Measurements from ENCODE around the gene ZNF555. TPM values are rescaled to one million over a fixed set of nuclear protein-coding genes. Genes with fewer than 3 reads are reported as not detected.
"Not testable (repeated sequence)": the region's sequence is repeated elsewhere in the genome, so short reads cannot be mapped to it uniquely, and the experiment has no call there.

The ZNF555 gene
- total RNA-seq (10 to 100 TPM; 11.0 to 11.5 TPM), polyA plus RNA-seq (1 to 10 TPM; 2.2 to 5.1 TPM)

DNA sequence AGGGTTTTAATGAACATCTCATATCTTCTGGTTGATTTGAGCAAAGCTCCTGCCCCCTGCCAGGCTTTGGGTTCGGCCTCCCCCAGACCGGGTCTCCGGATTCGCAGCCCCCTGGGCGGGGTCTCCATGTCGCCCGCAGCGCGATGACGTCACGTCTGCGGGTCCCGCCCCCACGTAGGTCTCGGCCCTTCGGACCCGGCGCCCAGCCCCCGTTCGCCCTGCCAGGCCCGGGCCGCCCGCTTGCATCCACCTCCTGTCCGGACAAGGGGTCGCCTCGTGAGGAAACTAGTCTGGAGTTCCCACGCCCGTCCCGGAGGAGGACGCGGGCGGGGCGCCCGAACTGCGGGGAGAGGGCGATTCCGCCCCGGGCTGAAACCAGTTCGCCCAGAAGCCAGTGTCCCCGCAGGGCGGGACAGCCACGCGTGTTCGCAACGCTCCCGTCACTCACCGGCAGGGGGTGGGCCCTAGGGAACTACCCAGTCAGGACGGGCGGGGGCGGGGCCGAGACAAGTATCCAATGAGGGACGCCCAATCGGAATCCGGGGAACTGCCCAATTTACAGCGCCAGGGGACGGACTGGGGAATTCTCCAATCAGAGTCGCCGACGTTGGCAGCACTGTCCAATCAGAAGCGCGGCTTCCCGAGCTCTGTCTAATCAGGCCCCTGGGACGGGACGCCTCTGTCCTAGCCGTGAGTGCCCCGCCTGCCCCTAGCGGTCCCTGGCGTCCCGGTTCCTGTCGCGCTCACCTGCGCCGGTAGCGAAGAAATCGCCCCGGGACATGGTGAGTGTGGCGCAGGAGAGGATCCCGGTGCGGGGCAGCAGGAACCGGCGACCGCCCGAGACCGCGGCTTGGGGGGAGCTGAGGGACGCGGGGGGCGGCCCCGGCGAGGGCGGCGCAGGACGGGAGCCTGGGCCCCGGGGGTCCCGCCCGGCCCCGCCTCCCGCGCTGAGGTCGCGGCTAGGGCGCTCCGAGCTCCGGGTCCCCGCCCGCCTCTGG is at the start of gene ZNF555:
Gene ZNF555, plus strand, starts transcription at position 682 of the 998 bp plus-strand sequence. Its CDS starts 98 bp downstream, at position 780.
- H3K4me3 ChIP-seq (ENCODE audit: low read length in 2 of 2): peak within 1 kb of the TSS; percentile 69 to 76
- Mint-ChIP-seq H3K27me3 (no peaks in the 10 kb centered on the region), H3K36me3 (peaks cover 22 to 23% of the 10 kb centered on the region in 2 donors), H3K9me3 (peaks cover 3 to 28% (median 14%) of the 10 kb centered on the region in 8 donors), H3K27ac (peak within 1 kb of the TSS; percentile 81 to 93 (median 92)), H3K4me3 (peak within 1 kb of the TSS; percentile 90 to 99 (median 92)), H3K4me1 (peaks cover 7 to 32% (median 17%) of the 10 kb centered on the region in 4 donors)
- H3K27ac ChIP-seq (ENCODE audit: low read depth, low read length): peak within 1 kb of the TSS; percentile 66
- peak; percentile 96 to 99 (median 98) for DNase-seq
- no peaks in the 10 kb centered on the region for H3K27me3 ChIP-seq (ENCODE audit: insufficient read depth, low read length)
- intact Hi-C loops (cut with micrococcal nuclease): loop anchor here (1.0 kb wide), 3 partner anchors 22 to 101 kb away; partner anchors contain the start of genes SLC39A3, ZNF554 and ZNF57
- H3K4me1 ChIP-seq (ENCODE audit: insufficient read depth, low read length): peaks cover 17% of the 10 kb centered on the region
- CTCF ChIA-PET (ENCODE audit: partially characterized antibody): interaction anchor here (0.5 to 1.6 kb wide), 9 partner anchors 10 to 263 kb away, joined by 3 to 6 read pairs (median 4); no protein-coding TSS in a partner anchor
- H3K9me3 ChIP-seq (ENCODE audit: control insufficient read depth in 1 of 2, low read length in 2 of 2): no peaks in the 10 kb centered on the region
- H3K36me3 ChIP-seq (ENCODE audit: insufficient read depth, low read length): no peaks in the 10 kb centered on the region
- POLR2A ChIA-PET (ENCODE audit: partially characterized antibody): interaction anchor here (0.7 to 1.6 kb wide), 12 partner anchors 16 to 1406 kb away, joined by 3 to 9 read pairs (median 3); partner anchors contain the start of genes GADD45B, THOP1, TLE6 and UQCR11

DNA sequence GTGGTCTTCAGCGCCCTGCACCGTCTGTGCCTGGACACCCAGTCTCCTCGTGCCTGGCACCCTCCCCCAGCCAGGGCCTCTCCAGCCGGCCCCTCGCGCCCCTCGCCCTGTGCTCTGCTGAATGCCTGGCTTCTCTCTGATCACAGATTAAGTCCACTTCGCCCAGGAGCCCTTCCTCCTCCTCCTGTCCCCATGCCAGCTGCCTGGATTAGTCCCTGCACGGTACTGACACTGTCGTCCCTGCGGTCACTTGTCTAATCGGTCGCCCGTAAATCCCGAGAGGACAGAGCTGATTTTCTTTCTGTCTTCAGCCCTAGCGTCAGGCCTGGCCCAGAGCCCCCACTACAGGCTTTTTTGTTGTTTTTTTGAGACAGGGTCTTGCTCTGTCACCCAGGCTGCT is 49.4 kb upstream of the ZNF555 start:
- intact Hi-C loops (cut with micrococcal nuclease): no loop called here
- Mint-ChIP-seq H3K4me1 (peaks cover 0 to 13% (median 6%) of the 10 kb centered on the region in 4 donors), H3K9me3 (no peaks in the 10 kb centered on the region), H3K4me3 (no peak overlapping the region), H3K36me3 (peaks cover 8 to 14% of the 10 kb centered on the region in 2 donors), H3K27ac (peak overlapping the region in 2 of 7 donors; percentile 23 to 48), H3K27me3 (no peaks in the 10 kb centered on the region)
- POLR2A ChIA-PET (ENCODE audit: partially characterized antibody): no interaction called here
- Histone ChIP-seq H3K36me3 (ENCODE audit: insufficient read depth, low read length) (peaks cover 3% of the 10 kb centered on the region), H3K4me1 (ENCODE audit: insufficient read depth, low read length) (no peaks in the 10 kb centered on the region), H3K9me3 (ENCODE audit: control insufficient read depth in 1 of 2, low read length in 2 of 2) (no peaks in the 10 kb centered on the region), H3K27me3 (ENCODE audit: insufficient read depth, low read length) (no peaks in the 10 kb centered on the region), H3K4me3 (ENCODE audit: low read length in 2 of 2) (no peak overlapping the region), H3K27ac (ENCODE audit: low read depth, low read length) (no peak overlapping the region)
- DNase-seq: no peak
- CTCF ChIA-PET (ENCODE audit: partially characterized antibody): no interaction called here

DNA sequence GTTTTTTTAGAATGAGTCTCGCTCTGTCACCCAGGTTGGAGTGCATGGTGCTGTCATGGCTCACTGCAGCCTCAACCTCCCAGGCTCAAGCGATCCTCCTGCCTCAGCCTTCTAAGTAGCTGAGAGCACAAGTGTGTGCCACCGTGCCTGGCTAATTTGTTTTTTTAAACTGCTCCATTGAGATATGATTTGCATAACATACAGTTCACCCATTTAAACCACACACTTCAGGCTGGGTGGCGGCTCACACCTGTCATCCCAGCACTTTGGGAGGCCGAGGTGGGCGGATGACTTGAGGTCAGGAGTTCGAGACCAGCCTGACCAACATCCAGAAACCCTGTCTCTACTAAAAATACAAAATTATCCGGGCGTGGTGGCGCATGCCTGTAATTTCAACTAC is 48.6 kb upstream of the ZNF555 start:
- H3K27ac ChIP-seq (ENCODE audit: low read depth, low read length); H3K9me3 Mint-ChIP-seq; H3K4me1 ChIP-seq (ENCODE audit: insufficient read depth, low read length); intact Hi-C loops (cut with micrococcal nuclease); H3K4me3 ChIP-seq (ENCODE audit: low read length in 2 of 2); H3K9me3 ChIP-seq (ENCODE audit: control insufficient read depth in 1 of 2, low read length in 2 of 2); H3K4me1 Mint-ChIP-seq; CTCF ChIA-PET (ENCODE audit: partially characterized antibody); H3K27me3 Mint-ChIP-seq; POLR2A ChIA-PET (ENCODE audit: partially characterized antibody); H3K36me3 ChIP-seq (ENCODE audit: insufficient read depth, low read length); H3K27me3 ChIP-seq (ENCODE audit: insufficient read depth, low read length); DNase-seq; H3K4me3 Mint-ChIP-seq: not testable (repeated sequence)
- Mint-ChIP-seq H3K36me3 (peaks cover 8 to 15% of the 10 kb centered on the region in 2 donors), H3K27ac (peak overlapping the region in 1 of 7 donors; percentile 12)

- no peaks in the 10 kb centered on the region for H3K27me3 ChIP-seq (ENCODE audit: insufficient read depth, low read length)
- peaks cover 0 to 4% (median under 1%) of the 10 kb centered on the region in 4 donors for H3K4me1 Mint-ChIP-seq
- peak overlapping the region in 1 of 7 donors; percentile 12 for H3K27ac Mint-ChIP-seq
- H3K9me3 Mint-ChIP-seq: no peaks in the 10 kb centered on the region
- no peaks in the 10 kb centered on the region for H3K4me1 ChIP-seq (ENCODE audit: insufficient read depth, low read length)
- ChIA-PET POLR2A (ENCODE audit: partially characterized antibody) (no interaction called here), CTCF (ENCODE audit: partially characterized antibody) (no interaction called here)
- peaks cover 3% of the 10 kb centered on the region for H3K36me3 ChIP-seq (ENCODE audit: insufficient read depth, low read length)
- H3K4me3 ChIP-seq (ENCODE audit: low read length in 2 of 2): no peak overlapping the region
- intact Hi-C loops (cut with micrococcal nuclease): no loop called here
- no peak overlapping the region for H3K27ac ChIP-seq (ENCODE audit: low read depth, low read length)
- no peaks in the 10 kb centered on the region for H3K27me3 Mint-ChIP-seq
- no peak overlapping the region for H3K4me3 Mint-ChIP-seq
- H3K9me3 ChIP-seq (ENCODE audit: control insufficient read depth in 1 of 2, low read length in 2 of 2): no peaks in the 10 kb centered on the region
- H3K36me3 Mint-ChIP-seq: peaks cover 8 to 15% of the 10 kb centered on the region in 2 donors
- no peak for DNase-seq
Measured at GRCh38 chr19:2793126-2793525, 48.1 kb upstream of the ZNF555 start.

- intact Hi-C loops (cut with micrococcal nuclease): no loop called here
Measured at GRCh38 chr19:2793577-2793976, 47.7 kb upstream of the ZNF555 start.

DNA sequence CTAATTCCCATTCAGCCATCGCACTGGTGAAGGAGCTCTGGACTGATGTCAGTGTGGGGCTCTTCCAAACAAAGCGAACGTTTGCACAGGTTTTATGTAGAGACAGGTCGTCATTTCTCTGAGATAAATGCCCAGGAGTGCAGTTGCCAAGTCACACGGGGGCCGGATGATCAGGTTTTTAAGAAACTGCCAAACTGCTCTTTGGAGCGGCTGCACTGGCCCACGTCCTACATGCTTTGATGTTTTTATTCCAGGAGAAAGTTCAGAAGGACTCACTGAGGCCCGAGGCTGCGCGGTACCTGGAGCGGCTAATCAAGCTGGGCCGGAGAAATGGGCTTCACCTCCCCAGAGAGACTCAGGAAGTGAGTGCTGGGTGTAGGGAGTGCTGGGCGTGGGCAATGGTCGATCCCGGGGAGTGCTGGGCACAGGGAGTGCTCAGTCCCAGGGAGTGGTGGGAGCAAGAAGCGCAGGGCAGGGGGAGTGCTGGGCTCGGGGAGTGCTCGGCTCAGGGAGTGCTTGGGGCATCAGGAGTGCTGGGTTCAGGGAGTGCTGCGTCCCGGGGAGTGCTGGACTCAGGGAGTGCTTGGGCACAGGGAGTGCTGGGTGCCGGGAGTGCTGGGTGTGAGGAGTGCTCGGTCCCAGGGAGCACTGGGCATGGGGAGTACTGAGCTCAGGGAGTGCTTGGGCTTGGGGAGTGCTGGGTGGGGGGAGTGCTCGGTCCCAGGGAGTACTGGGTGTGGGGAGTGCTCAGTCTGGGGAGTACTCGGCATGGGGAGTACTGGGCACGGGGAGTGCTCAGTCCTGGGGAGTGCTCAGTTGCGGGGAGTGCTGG is 45.2 kb upstream of the ZNF555 start:
- Histone ChIP-seq H3K4me1 (ENCODE audit: insufficient read depth, low read length) (no peaks in the 10 kb centered on the region), H3K4me3 (ENCODE audit: low read length in 2 of 2) (no peak overlapping the region), H3K9me3 (ENCODE audit: control insufficient read depth in 1 of 2, low read length in 2 of 2) (no peaks in the 10 kb centered on the region), H3K36me3 (ENCODE audit: insufficient read depth, low read length) (peaks cover 3% of the 10 kb centered on the region), H3K27ac (ENCODE audit: low read depth, low read length) (no peak overlapping the region), H3K27me3 (ENCODE audit: insufficient read depth, low read length) (no peaks in the 10 kb centered on the region)
- peak overlapping the region in 1 of 8 donors; percentile 20 for H3K4me3 Mint-ChIP-seq
- peaks cover 11 to 21% of the 10 kb centered on the region in 2 donors for H3K36me3 Mint-ChIP-seq
- no peak for DNase-seq
- H3K27ac Mint-ChIP-seq: no peak overlapping the region
- intact Hi-C loops (cut with micrococcal nuclease): no loop called here
- no peaks in the 10 kb centered on the region for H3K27me3 Mint-ChIP-seq
- CTCF ChIA-PET (ENCODE audit: partially characterized antibody): no interaction called here
- no peaks in the 10 kb centered on the region for H3K4me1 Mint-ChIP-seq
- H3K9me3 Mint-ChIP-seq: no peaks in the 10 kb centered on the region
- POLR2A ChIA-PET (ENCODE audit: partially characterized antibody): no interaction called here

More at GRCh38 chr19:2793577-2793976, 47.7 kb upstream of the ZNF555 start:
- ChIA-PET POLR2A (ENCODE audit: partially characterized antibody) (no interaction called here), CTCF (ENCODE audit: partially characterized antibody) (no interaction called here)
- no peak for DNase-seq
- Histone ChIP-seq H3K27me3 (ENCODE audit: insufficient read depth, low read length) (no peaks in the 10 kb centered on the region), H3K27ac (ENCODE audit: low read depth, low read length) (no peak overlapping the region), H3K9me3 (ENCODE audit: control insufficient read depth in 1 of 2, low read length in 2 of 2) (no peaks in the 10 kb centered on the region), H3K4me3 (ENCODE audit: low read length in 2 of 2) (no peak overlapping the region), H3K4me1 (ENCODE audit: insufficient read depth, low read length) (no peaks in the 10 kb centered on the region), H3K36me3 (ENCODE audit: insufficient read depth, low read length) (peaks cover 3% of the 10 kb centered on the region)
- Mint-ChIP-seq H3K36me3 (peaks cover 8 to 15% of the 10 kb centered on the region in 2 donors), H3K27me3 (no peaks in the 10 kb centered on the region), H3K9me3 (no peaks in the 10 kb centered on the region), H3K4me3 (no peak overlapping the region), H3K4me1 (peaks cover 0 to 4% (median under 1%) of the 10 kb centered on the region in 4 donors), H3K27ac (no peak overlapping the region)

Data from CD4-positive, alpha-beta memory T cell (primary cell).